Thoracic aorta (tissue), 2 donors: Measurements from ENCODE around the gene PTPRN2. TPM values are rescaled to one million over a fixed set of nuclear protein-coding genes. Genes with fewer than 3 reads are reported as not detected.
"Not testable (repeated sequence)": the region's sequence is repeated elsewhere in the genome, so short reads cannot be mapped to it uniquely, and the experiment has no call there.

ENCODE experiments used
- ATAC-seq: fragments of 150-250 bp; one replicate; pipeline ENCODE4 v1.8.0; 2017; ENCODE audit warnings: low read depth; ENCODE audit not compliant: insufficient number of reproducible peaks, low FRiP score
- DNase-seq: peaks from one replicate; pipeline ENCODE4 v3.0.0-alpha.2; 2020; ENCODE audit warnings: low spot score
- H3K27ac ChIP-seq, 2 donors: fragments of 200-600 bp; sonication (generic); 1 replicate in 1 of 2; 2 replicates in 1 of 2; pipeline ENCODE4 v1.5.1; 2016; ENCODE audit warnings: mild to moderate bottlenecking in 2 of 2, moderate library complexity in 2 of 2
- H3K27me3 ChIP-seq: fragments of 200-600 bp; sonication (generic); replicated peaks from 2 replicates; pipeline ENCODE4 v1.6.0; 2016; ENCODE audit warnings: mild to moderate bottlenecking; ENCODE audit not compliant: insufficient read depth
- H3K36me3 ChIP-seq: fragments of 200-600 bp; sonication (generic); one replicate; pipeline ENCODE4 v1.5.1; 2016
- H3K4me1 ChIP-seq, 2 donors: fragments of 200-600 bp; sonication (generic); 1 replicate in 1 of 2; 2 replicates in 1 of 2; pipeline versions ENCODE4 v1.5.1 to v1.6.0; 2016; ENCODE audit warnings: low read depth in 2 of 2, mild to moderate bottlenecking in 1 of 2; ENCODE audit not compliant: control insufficient read depth in 1 of 2
- H3K4me3 ChIP-seq: fragments of 200-600 bp; sonication (generic); 2 replicates; pipeline ENCODE4 v1.5.1; 2016; ENCODE audit warnings: mild to moderate bottlenecking
- H3K9me3 ChIP-seq: fragments of 200-600 bp; sonication (generic); 2 replicates; pipeline ENCODE4 v1.5.1; 2016
- CTCF ChIP-seq: fragments of 200-600 bp; sonication (generic); IDR thresholded peaks from one replicate; pipeline ENCODE4 v1.5.1; 2019; ENCODE audit warnings: antibody characterized with exemption
- total RNA-seq, 2 donors: library from RNA; depleted of rRNA; stranded (reverse); fragments of >200 nt; gene quantifications; one replicate each; pipeline versions ENCODE4 v1.1.0 to v1.2.3, GENCODE V29; 2016

PTPRN2 gene
- total RNA-seq, 2 donors from 2014 or later, result 2.2 to 3.1 TPM

GRCh38 chr7:157700231-157701005 is 887.2 kb downstream of the PTPRN2 start:
- no peak for TF ChIP-seq CTCF
- no peak overlapping the region for H3K4me3 ChIP-seq
- H3K9me3 ChIP-seq, result no peaks in the 10 kb centered on the region
- ATAC-seq (no peak), DNase-seq (no peak)
- H3K4me1 ChIP-seq, result no peaks in the 10 kb centered on the region
- H3K27ac ChIP-seq, result no peak overlapping the region
- no peaks in the 10 kb centered on the region for H3K36me3 ChIP-seq
- no peaks in the 10 kb centered on the region for H3K27me3 ChIP-seq

- no peaks in the 10 kb centered on the region for H3K27me3 ChIP-seq
- no peaks in the 10 kb centered on the region for H3K9me3 ChIP-seq
- no peak for DNase-seq
Observed at GRCh38 chr7:157699357-157700013, 888.1 kb downstream of the PTPRN2 start.

GRCh38 chr7:157697287-157697686 is 890.3 kb downstream of the PTPRN2 start:
- H3K36me3 ChIP-seq, H3K4me3 ChIP-seq, DNase-seq, H3K27ac ChIP-seq, H3K27me3 ChIP-seq, H3K9me3 ChIP-seq, H3K4me1 ChIP-seq, ATAC-seq: not testable (repeated sequence)

More at GRCh38 chr7:157699357-157700013, 888.1 kb downstream of the PTPRN2 start:
- no peaks in the 10 kb centered on the region for H3K36me3 ChIP-seq
- H3K4me1 ChIP-seq, result no peaks in the 10 kb centered on the region
- H3K4me3 ChIP-seq, result no peak overlapping the region
- no peak for ATAC-seq
- no peak for TF ChIP-seq CTCF
- H3K27ac ChIP-seq, result no peak overlapping the region

GRCh38 chr7:157695609-157696008 is 892.0 kb downstream of the PTPRN2 start:
- not testable (repeated sequence) for H3K27me3 ChIP-seq, H3K27ac ChIP-seq, H3K4me3 ChIP-seq, DNase-seq, H3K36me3 ChIP-seq, H3K9me3 ChIP-seq, ATAC-seq
- H3K4me1 ChIP-seq, result peaks cover 0 to 14% of the 10 kb centered on the region in 2 donors

GRCh38 chr7:157694376-157694665 is 893.3 kb downstream of the PTPRN2 start:
- H3K27me3 ChIP-seq, result no peaks in the 10 kb centered on the region
- no peak for ATAC-seq
- no peak for DNase-seq

More at GRCh38 chr7:157694376-157694665, 893.3 kb downstream of the PTPRN2 start:
- no peak overlapping the region for H3K27ac ChIP-seq
- no peak for TF ChIP-seq CTCF
- H3K9me3 ChIP-seq, result no peaks in the 10 kb centered on the region
- H3K36me3 ChIP-seq, result no peaks in the 10 kb centered on the region
- H3K4me3 ChIP-seq, result no peak overlapping the region
- H3K4me1 ChIP-seq, result peaks cover 0 to 26% of the 10 kb centered on the region in 2 donors
